GM12864 (cell line): Measurements from ENCODE around the gene MGAT4C.
"Not testable (repeated sequence)": the region's sequence is repeated elsewhere in the genome, so short reads cannot be mapped to it uniquely, and the experiment has no call there.

ENCODE experiments used
- DNase-seq: peaks from one replicate; pipeline ENCODE4 v3.0.0-alpha.2; 2011; ENCODE audit warnings: low read depth
- H3K4me3 ChIP-seq: 2 replicates; pipeline ENCODE4 v1.5.1; 2011; ENCODE audit warnings: mild to moderate bottlenecking, low read depth, low read length, control low read depth
- TF ChIP-seq, protein P1 (sequence below): IDR thresholded peaks from 2 replicates; pipeline ENCODE4 v1.5.1; 2011; ENCODE audit warnings: low read depth, mild to moderate bottlenecking, moderate library complexity, low read length, control low read depth, inconsistent platforms; ENCODE audit errors: missing control alignments

Gene MGAT4C

DNA sequence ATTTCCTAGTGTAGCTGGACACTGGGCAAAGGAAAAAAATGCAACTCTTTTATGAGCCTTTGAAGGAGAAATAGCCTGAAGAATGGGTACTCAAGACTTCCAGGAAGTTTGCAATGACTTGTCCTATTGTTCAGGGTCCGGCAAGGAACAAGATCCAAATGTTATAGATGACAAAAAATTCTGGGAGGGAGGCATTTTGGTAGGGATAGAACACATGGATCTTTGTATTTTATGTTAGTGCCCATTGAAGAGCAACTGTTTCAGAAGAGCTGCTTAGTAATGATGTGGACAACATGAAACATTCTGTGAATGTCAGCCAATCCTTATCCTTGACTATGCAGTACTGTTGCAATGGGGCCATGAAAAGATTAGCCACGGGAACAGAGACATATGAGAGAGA, 138.0 kb downstream of the MGAT4C start:
- no peak for DNase-seq
- TF ChIP-seq, protein P1, sequence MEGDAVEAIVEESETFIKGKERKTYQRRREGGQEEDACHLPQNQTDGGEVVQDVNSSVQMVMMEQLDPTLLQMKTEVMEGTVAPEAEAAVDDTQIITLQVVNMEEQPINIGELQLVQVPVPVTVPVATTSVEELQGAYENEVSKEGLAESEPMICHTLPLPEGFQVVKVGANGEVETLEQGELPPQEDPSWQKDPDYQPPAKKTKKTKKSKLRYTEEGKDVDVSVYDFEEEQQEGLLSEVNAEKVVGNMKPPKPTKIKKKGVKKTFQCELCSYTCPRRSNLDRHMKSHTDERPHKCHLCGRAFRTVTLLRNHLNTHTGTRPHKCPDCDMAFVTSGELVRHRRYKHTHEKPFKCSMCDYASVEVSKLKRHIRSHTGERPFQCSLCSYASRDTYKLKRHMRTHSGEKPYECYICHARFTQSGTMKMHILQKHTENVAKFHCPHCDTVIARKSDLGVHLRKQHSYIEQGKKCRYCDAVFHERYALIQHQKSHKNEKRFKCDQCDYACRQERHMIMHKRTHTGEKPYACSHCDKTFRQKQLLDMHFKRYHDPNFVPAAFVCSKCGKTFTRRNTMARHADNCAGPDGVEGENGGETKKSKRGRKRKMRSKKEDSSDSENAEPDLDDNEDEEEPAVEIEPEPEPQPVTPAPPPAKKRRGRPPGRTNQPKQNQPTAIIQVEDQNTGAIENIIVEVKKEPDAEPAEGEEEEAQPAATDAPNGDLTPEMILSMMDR = no peak
- no peak overlapping the region for H3K4me3 ChIP-seq

DNA sequence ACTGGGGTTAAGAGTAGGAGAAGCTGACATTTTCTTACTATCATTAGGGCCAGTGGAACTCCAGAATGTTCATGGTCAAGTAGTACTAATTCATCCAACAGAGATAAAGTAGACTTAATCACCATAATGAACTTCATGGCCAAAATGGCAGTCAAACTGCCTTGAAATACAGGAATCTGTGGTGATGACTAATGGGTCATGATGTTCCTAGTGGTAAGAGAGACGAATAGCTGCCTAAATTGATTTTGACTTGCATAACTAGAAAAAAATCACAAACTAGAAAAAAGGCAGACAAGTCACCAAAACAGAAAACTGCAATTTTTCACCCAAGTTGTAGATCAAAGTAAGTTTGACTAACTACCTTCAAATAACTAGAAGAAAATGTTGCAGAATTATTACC, 138.5 kb downstream of the MGAT4C start:
- DNase-seq = no peak
- no peak overlapping the region for H3K4me3 ChIP-seq
- TF ChIP-seq, protein P1 = no peak

DNA sequence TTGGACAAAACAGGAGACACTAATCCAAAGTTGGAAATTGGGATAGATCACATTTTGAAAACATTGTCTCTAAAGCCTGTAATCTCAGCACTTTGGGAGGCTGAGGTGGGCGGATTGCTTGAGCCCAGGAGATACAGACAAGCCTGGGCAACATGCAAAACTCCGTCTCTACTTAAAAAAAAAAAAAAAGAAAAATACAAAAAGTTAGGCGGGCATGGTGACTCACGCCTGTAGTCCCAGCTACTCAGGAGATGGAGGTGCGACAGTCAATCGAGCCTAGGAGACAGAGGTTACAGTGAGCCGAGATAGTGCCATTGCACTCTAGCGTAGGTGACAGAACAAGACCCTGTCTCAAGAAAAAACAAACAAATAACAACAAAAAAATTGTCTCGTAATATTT, 152.1 kb downstream of the MGAT4C start:
- H3K4me3 ChIP-seq = no peak overlapping the region
- no peak for DNase-seq
- TF ChIP-seq, protein P1 = no peak

DNA sequence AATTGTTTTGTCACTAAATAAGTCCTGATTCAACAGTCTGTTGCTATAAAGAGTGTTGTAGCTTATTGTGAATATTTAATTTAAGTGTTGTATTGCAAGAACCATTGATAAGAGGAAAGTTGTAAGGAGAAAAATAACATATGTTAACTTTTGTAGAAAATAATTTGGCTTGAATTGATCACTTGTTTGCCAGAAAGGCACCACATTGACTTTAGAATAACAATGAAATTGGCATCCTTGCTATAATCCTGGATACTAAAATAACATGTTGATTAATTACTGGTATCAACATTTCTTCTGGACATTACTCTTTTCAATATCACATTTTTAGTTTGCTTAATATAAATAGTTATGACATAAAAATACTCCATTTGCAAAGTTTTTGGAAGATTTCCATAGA, 159.0 kb downstream of the MGAT4C start:
- no peak for DNase-seq
- TF ChIP-seq, protein P1 = no peak

DNA sequence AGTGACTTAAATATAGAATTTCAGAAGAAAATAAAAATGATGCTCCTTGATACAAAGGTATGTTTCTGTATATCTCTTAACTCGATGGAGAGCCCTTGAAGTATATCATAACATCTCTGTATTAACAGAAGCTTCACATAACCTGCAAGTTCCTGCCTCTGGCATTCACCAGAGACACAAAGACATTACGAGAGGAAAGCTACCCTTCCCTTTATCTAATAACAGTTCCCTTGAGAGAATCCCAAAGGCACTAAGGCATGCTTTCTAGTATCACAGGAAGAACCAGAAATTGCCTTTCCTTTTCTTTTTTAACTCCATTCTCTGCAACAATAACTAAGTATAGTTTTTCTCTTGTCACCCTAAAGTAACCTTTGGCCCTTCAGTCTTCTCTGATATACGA, 164.5 kb downstream of the MGAT4C start:
- no peak overlapping the region for H3K4me3 ChIP-seq
- TF ChIP-seq, protein P1 = no peak
- DNase-seq = no peak

More for the DNA sequence above, 159.0 kb downstream of the MGAT4C start:
- H3K4me3 ChIP-seq = no peak overlapping the region

DNA sequence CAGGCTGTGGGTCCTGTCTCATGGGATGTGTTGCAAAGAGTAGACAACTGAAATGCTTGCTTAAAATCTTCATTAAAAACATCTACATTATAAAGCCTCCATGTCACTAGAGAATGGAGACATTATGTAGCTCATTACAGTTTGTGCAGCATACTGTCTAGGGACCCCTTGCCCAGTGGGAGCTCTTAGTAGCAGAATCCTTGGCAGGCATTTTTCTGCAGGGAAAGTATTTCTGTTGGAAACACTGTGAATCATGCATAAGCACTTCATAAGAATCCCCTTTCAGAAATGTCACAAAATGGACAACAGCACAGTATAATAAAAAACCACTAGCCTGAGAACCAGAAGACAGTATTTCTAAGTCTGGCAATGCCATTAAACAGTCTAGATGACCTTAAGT, 174.3 kb downstream of the MGAT4C start:
- TF ChIP-seq, protein P1 = no peak

DNA sequence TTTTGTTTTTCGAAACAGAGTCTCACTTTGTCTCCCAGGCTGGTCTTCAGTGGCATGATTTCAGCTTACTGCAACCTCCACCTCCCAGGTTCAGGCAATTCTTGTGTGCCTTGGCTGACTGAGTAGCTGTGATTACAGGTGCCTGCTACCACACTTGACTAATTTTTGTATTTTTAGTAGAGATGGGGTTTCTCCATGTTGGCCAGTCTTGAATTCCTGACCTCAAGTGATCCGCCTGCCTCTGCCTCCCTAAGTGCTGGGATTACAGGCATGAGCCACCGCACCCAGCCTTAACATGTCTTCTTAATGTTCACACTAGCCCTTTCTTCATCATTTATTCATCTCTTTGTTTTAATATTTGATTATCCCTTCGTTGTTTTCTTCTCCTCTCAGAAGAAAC, 197.1 kb downstream of the MGAT4C start:
- not testable (repeated sequence) for H3K4me3 ChIP-seq, DNase-seq

More for the DNA sequence above, 174.3 kb downstream of the MGAT4C start:
- no peak overlapping the region for H3K4me3 ChIP-seq
- no peak for DNase-seq
